NT2/D1 (cell line): ENCODE results near the gene TEAD4.

Experiments used
- DNase-seq: peaks from one replicate; pipeline ENCODE4 v3.0.0-alpha.2; 2011; ENCODE audit warnings: low read depth, low spot score
- H3K27me3 ChIP-seq: 2 replicates; pipeline ENCODE4 v1.6.0; 2011; ENCODE audit warnings: mild to moderate bottlenecking; ENCODE audit not compliant: insufficient read length, insufficient read depth
- H3K36me3 ChIP-seq: 2 replicates; pipeline ENCODE4 v1.6.1; 2011; ENCODE audit warnings: mild to moderate bottlenecking, low read length, mixed read lengths; ENCODE audit not compliant: insufficient read depth, insufficient read length
- H3K4me1 ChIP-seq: 2 replicates; pipeline ENCODE4 v1.5.1; 2011; ENCODE audit not compliant: insufficient read depth, insufficient read length
- H3K4me3 ChIP-seq: 2 replicates; pipeline ENCODE4 v1.5.1; 2011; ENCODE audit warnings: low read depth; ENCODE audit not compliant: insufficient read length
- H3K9ac ChIP-seq: 2 replicates; pipeline ENCODE4 v1.6.0; 2011; ENCODE audit warnings: low read depth; ENCODE audit not compliant: insufficient read length
- H3K9me3 ChIP-seq: 2 replicates; pipeline ENCODE4 v1.5.1; 2011; ENCODE audit warnings: mild to moderate bottlenecking, low read length; ENCODE audit not compliant: insufficient read depth
- SUZ12 ChIP-seq: IDR thresholded peaks from 2 replicates; pipeline ENCODE4 v1.6.1; 2011; ENCODE audit not compliant: insufficient read length, insufficient read depth; ENCODE audit errors: extremely low read depth
- YY1 ChIP-seq: IDR thresholded peaks from 2 replicates; pipeline ENCODE4 v1.6.1; 2011; ENCODE audit not compliant: insufficient read length, insufficient read depth
- ZNF274 ChIP-seq: IDR thresholded peaks from 2 replicates; pipeline ENCODE4 v1.6.1; 2011; ENCODE audit warnings: mild to moderate bottlenecking, low read depth, low read length

TEAD4 gene

GRCh38 chr12:2959192-2959504 lies at the start of gene TEAD4:
TEAD4 (plus strand) TSS chr12:2959397.
- TF ChIP-seq ZNF274 (no peak), YY1 (no peak), SUZ12 (no peak)
- H3K9ac ChIP-seq = peak within 1 kb of the TSS; percentile 97
- DNase-seq = peak; percentile 96

DNA sequence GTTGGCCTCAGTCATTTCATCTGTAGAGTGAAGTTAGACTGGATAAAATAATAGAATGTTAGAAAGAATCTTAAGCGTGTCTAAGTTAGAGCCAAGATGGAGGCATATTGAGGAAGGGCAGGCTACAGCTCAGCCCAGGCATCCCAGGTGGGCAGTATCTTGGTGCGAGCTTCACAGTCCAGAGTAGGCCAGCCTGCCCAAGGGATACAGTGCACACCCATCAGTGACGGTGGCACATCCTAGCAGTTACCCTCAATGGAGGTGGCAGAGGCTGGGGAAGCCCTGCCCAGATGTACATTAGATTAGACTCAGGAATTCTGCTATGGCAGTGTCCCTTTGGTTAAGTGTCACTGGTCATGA lies 47.0 kb upstream of the TEAD4 start:
- TF ChIP-seq ZNF274 (no peak), YY1 (no peak)
- H3K36me3 ChIP-seq = peaks cover 63% of the 10 kb centered on the region
- H3K9ac ChIP-seq = no peak overlapping the region
- H3K27me3 ChIP-seq = no peaks in the 10 kb centered on the region
- no peak overlapping the region for H3K4me3 ChIP-seq
- DNase-seq = no peak
- H3K9me3 ChIP-seq = no peaks in the 10 kb centered on the region
- H3K4me1 ChIP-seq = no peaks in the 10 kb centered on the region

More at GRCh38 chr12:2959192-2959504, at the start of gene TEAD4:
- no peaks in the 10 kb centered on the region for H3K27me3 ChIP-seq
- peaks cover 18% of the 10 kb centered on the region for H3K36me3 ChIP-seq
- no peaks in the 10 kb centered on the region for H3K9me3 ChIP-seq
- peaks cover 18% of the 10 kb centered on the region for H3K4me1 ChIP-seq
- H3K4me3 ChIP-seq = peak within 1 kb of the TSS; percentile 87

- TF ChIP-seq YY1 = no peak
- TF ChIP-seq SUZ12 = no peak
- TF ChIP-seq ZNF274 = no peak
- Histone ChIP-seq H3K36me3 (peaks cover 75% of the 10 kb centered on the region), H3K9ac (no peak overlapping the region), H3K4me1 (no peaks in the 10 kb centered on the region), H3K4me3 (no peak overlapping the region), H3K9me3 (no peaks in the 10 kb centered on the region), H3K27me3 (no peaks in the 10 kb centered on the region)
- DNase-seq = no peak
These were observed 39.9 kb upstream of the TEAD4 start for GRCh38 chr12:2919249-2919648.

GRCh38 chr12:2922329-2922728 lies 36.9 kb upstream of the TEAD4 start:
- no peak overlapping the region for H3K4me3 ChIP-seq
- no peaks in the 10 kb centered on the region for H3K27me3 ChIP-seq
- no peaks in the 10 kb centered on the region for H3K4me1 ChIP-seq
- H3K9ac ChIP-seq = no peak overlapping the region
- peak; percentile 92 for DNase-seq
- H3K36me3 ChIP-seq = peaks cover 80% of the 10 kb centered on the region
- TF ChIP-seq SUZ12 = no peak
- TF ChIP-seq YY1 = no peak
- no peak for TF ChIP-seq ZNF274
- H3K9me3 ChIP-seq = no peaks in the 10 kb centered on the region

DNA sequence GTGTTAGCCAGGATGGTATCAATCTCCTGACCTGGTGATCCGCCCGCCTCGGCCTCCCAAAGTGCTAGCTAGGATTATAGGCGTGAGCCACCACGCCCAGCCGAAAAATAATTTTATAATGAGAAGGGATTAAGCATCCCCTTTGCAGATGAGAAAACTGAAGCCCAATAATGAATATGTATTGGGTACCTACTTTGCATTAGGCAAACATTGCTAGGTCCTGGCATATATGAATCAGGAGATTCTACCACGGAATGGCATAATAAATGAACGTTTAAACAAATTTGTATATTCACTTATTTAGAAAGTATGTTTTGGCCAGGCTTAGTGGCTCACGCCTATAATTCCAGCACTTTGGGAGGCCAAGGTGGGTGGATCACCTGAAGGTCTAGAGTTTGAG lies 36.1 kb upstream of the TEAD4 start:
- Histone ChIP-seq H3K9ac (no peak overlapping the region), H3K4me3 (no peak overlapping the region), H3K36me3 (peaks cover 85% of the 10 kb centered on the region), H3K27me3 (no peaks in the 10 kb centered on the region), H3K9me3 (no peaks in the 10 kb centered on the region), H3K4me1 (no peaks in the 10 kb centered on the region)
- DNase-seq = no peak
- no peak for TF ChIP-seq ZNF274
- no peak for TF ChIP-seq SUZ12
- TF ChIP-seq YY1 = no peak

GRCh38 chr12:2924019-2924418 lies 35.2 kb upstream of the TEAD4 start:
- no peak for TF ChIP-seq YY1
- no peaks in the 10 kb centered on the region for H3K27me3 ChIP-seq
- H3K4me3 ChIP-seq = no peak overlapping the region
- H3K9me3 ChIP-seq = no peaks in the 10 kb centered on the region
- H3K9ac ChIP-seq = no peak overlapping the region
- DNase-seq = no peak
- H3K36me3 ChIP-seq = peaks cover 82% of the 10 kb centered on the region
- H3K4me1 ChIP-seq = no peaks in the 10 kb centered on the region

DNA sequence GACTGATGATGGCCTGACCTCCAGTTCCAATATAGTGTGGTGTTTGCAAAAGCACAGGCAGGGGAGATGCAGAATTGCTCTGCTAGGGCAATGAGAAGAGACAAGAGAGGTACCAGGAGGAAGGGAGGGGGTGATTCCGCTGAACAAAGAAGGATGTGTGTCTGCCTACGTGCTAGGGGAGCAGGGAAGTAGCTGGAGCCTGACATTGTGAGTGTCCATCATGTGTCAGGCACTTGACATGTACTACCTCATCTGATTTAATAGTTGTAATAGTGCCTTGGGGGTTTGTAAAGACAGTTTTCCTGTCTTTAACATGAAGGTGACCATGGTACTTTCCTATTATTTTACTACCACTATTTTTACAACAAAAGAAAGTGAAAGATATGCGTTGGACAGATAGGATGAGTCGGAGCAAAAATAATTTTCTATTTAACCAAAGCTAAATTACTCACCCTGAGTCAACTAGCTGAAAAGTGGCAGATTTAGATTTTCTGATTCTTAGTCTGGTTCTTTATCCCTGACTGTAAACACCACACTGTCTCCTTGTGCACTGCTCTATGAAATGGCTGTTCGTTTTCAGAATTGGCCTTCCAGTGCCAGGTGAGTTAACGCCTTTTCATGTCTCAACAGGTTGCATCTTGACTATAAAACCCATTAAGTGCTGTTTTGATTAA lies 33.7 kb upstream of the TEAD4 start:
- no peaks in the 10 kb centered on the region for H3K27me3 ChIP-seq
- DNase-seq = no peak
- H3K9ac ChIP-seq = no peak overlapping the region
- no peaks in the 10 kb centered on the region for H3K9me3 ChIP-seq
- peaks cover 82% of the 10 kb centered on the region for H3K36me3 ChIP-seq
- no peak overlapping the region for H3K4me3 ChIP-seq
- TF ChIP-seq YY1 (no peak), ZNF274 (no peak), SUZ12 (no peak)
- H3K4me1 ChIP-seq = no peaks in the 10 kb centered on the region

- H3K27me3 ChIP-seq = no peaks in the 10 kb centered on the region
- H3K4me1 ChIP-seq = no peaks in the 10 kb centered on the region
- TF ChIP-seq ZNF274 = no peak
- no peak for TF ChIP-seq YY1
- TF ChIP-seq SUZ12 = no peak
- H3K9ac ChIP-seq = no peak overlapping the region
- no peak overlapping the region for H3K4me3 ChIP-seq
- DNase-seq = no peak
- H3K9me3 ChIP-seq = no peaks in the 10 kb centered on the region
- peaks cover 82% of the 10 kb centered on the region for H3K36me3 ChIP-seq
These were observed 28.3 kb upstream of the TEAD4 start for GRCh38 chr12:2930865-2931264.
